ENCODE results near the gene DSG1. TPM values are rescaled to one million over a fixed set of nuclear protein-coding genes. Genes with fewer than 3 reads are reported as not detected.

Gene DSG1
- total RNA-seq, 1 experiment from 2014 or later, result not detected

DNA sequence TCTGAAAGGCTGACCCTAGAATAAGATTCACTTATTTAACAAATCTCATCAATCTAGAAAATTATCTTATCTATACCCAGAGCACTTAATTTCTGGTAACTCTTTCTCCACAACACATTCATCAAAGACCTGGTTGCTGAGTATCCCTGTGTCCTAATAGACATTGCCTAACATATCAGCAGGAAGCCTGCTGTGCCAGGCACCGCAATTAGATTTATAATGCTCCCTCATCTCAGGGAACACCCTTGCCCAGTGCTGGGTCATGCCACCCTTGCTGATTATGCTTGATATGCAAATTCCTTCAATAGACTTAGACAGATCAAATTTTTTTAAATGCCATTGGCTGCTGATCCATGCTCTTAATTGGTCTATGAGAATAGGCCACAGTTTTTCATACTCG, 3.8 kb downstream of the DSG1 start:
- BruUV-seq (replicated peaks), result no TSS peak
- TF ChIP-seq CTCF (IDR thresholded peaks at IDR 0.05; ENCODE audit: insufficient read depth in 1 of 2, low read depth in 1 of 2, low read length in 1 of 2, severe bottlenecking in 1 of 2, unreplicated experiment in 1 of 2), result no peak
- DNase-seq, result no peak
- Mint-ChIP-seq H3K27ac (ENCODE audit: unreplicated experiment) (no peak overlapping the region), H3K36me3 (ENCODE audit: insufficient read depth, unreplicated experiment) (no peaks in the 10 kb centered on the region), H3K9me3 (ENCODE audit: unreplicated experiment) (no peaks in the 10 kb centered on the region), H3K4me3 (ENCODE audit: unreplicated experiment) (no peak overlapping the region), H3K27me3 (ENCODE audit: insufficient read depth, unreplicated experiment) (peaks cover 3% of the 10 kb centered on the region), H3K4me1 (ENCODE audit: low read depth, unreplicated experiment) (no peaks in the 10 kb centered on the region)
- intact Hi-C loops (cut with micrococcal nuclease; ENCODE audit: unreplicated experiment), result no loop called here
- Histone ChIP-seq H3K36me3 (ENCODE audit: control insufficient read depth, insufficient read depth, low read length) (no peaks in the 10 kb centered on the region), H3K4me1 (no peaks in the 10 kb centered on the region), H3K27me3 (replicated peaks; ENCODE audit: control insufficient read depth, insufficient read depth, low read length) (no peaks in the 10 kb centered on the region), H3K9me3 (no peaks in the 10 kb centered on the region), H3K4me3 (ENCODE audit: low read depth, low read length) (no peak overlapping the region)
- POLR2A ChIA-PET, result no interaction called here
- CTCF ChIA-PET, result no interaction called here

DNA sequence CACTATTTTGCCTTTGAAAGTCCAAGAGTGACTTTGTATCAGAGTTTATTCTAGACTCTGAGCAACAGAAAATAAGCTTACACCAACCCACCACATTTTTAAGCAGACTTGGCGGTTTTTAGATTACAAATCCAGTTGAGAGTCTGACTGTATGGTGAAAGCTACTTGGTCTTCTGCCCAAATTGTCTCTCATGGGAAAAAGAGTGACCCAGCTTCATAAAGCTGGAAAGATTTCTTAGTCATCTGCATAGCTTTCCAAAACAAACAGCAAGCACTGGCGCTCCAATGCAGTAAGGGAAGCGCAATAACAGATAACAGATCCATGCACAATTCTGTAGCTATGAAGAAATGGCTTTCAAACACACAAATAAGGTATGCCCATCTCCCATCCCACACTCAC, 7.1 kb downstream of the DSG1 start:
- Histone ChIP-seq H3K4me3 (ENCODE audit: low read depth, low read length) (no peak overlapping the region), H3K36me3 (ENCODE audit: control insufficient read depth, insufficient read depth, low read length) (no peaks in the 10 kb centered on the region), H3K4me1 (no peaks in the 10 kb centered on the region), H3K9me3 (no peaks in the 10 kb centered on the region), H3K27me3 (replicated peaks; ENCODE audit: control insufficient read depth, insufficient read depth, low read length) (no peaks in the 10 kb centered on the region)
- no TSS peak for BruUV-seq (replicated peaks)
- no peaks in the 10 kb centered on the region for H3K4me1 Mint-ChIP-seq (ENCODE audit: low read depth, unreplicated experiment)
- peaks cover 3% of the 10 kb centered on the region for H3K27me3 Mint-ChIP-seq (ENCODE audit: insufficient read depth, unreplicated experiment)
- intact Hi-C loops (cut with micrococcal nuclease; ENCODE audit: unreplicated experiment), result no loop called here
- H3K36me3 Mint-ChIP-seq (ENCODE audit: insufficient read depth, unreplicated experiment), result no peaks in the 10 kb centered on the region
- ChIA-PET POLR2A (no interaction called here), CTCF (no interaction called here)
- H3K4me3 Mint-ChIP-seq (ENCODE audit: unreplicated experiment), result no peak overlapping the region
- no peak for TF ChIP-seq CTCF (IDR thresholded peaks at IDR 0.05; ENCODE audit: insufficient read depth in 1 of 2, low read depth in 1 of 2, low read length in 1 of 2, severe bottlenecking in 1 of 2, unreplicated experiment in 1 of 2)
- no peaks in the 10 kb centered on the region for H3K9me3 Mint-ChIP-seq (ENCODE audit: unreplicated experiment)
- H3K27ac Mint-ChIP-seq (ENCODE audit: unreplicated experiment), result no peak overlapping the region
- DNase-seq, result no peak

DNA sequence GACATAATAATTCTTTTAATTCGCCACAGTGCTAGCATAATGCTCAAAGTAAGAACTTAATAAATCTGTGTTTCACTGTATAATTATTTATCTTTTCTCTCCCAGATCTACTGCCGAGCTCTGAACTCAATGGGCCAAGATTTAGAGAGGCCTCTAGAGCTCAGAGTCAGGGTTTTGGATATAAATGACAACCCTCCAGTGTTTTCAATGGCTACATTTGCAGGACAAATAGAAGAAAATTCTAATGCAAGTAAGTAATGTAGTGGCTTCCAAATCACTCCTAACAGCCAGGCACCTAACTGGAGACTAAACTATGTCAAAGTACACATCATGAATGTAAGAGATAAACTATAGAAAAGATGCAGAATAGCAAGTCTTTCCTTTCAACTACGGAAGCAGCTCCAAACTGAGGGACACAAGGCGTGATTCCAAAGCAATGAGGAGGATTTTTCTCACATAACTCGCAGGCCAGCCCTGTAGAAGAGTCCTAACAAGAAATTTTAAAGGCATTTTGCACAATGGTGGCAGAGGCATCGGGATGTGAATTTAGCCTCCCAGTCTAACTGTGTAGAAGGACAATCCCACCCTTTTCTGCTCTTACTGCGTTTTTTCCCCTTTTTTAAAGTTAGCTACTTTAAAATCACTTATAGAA, 12.0 kb downstream of the DSG1 start:
- BruUV-seq (replicated peaks), result no TSS peak
- Histone ChIP-seq H3K9me3 (no peaks in the 10 kb centered on the region), H3K27me3 (replicated peaks; ENCODE audit: control insufficient read depth, insufficient read depth, low read length) (no peaks in the 10 kb centered on the region), H3K36me3 (ENCODE audit: control insufficient read depth, insufficient read depth, low read length) (no peaks in the 10 kb centered on the region), H3K4me3 (ENCODE audit: low read depth, low read length) (no peak overlapping the region), H3K4me1 (no peaks in the 10 kb centered on the region)
- H3K9me3 Mint-ChIP-seq (ENCODE audit: unreplicated experiment), result no peaks in the 10 kb centered on the region
- no peak for DNase-seq
- no peaks in the 10 kb centered on the region for H3K27me3 Mint-ChIP-seq (ENCODE audit: insufficient read depth, unreplicated experiment)
- no peak for TF ChIP-seq CTCF (IDR thresholded peaks at IDR 0.05; ENCODE audit: insufficient read depth in 1 of 2, low read depth in 1 of 2, low read length in 1 of 2, severe bottlenecking in 1 of 2, unreplicated experiment in 1 of 2)
- H3K4me1 Mint-ChIP-seq (ENCODE audit: low read depth, unreplicated experiment), result no peaks in the 10 kb centered on the region
- H3K36me3 Mint-ChIP-seq (ENCODE audit: insufficient read depth, unreplicated experiment), result no peaks in the 10 kb centered on the region
- ChIA-PET POLR2A (no interaction called here), CTCF (no interaction called here)
- no peak overlapping the region for H3K4me3 Mint-ChIP-seq (ENCODE audit: unreplicated experiment)
- H3K27ac Mint-ChIP-seq (ENCODE audit: unreplicated experiment), result no peak overlapping the region
- intact Hi-C loops (cut with micrococcal nuclease; ENCODE audit: unreplicated experiment), result no loop called here

All from Caco-2 (cell line).